GM19025 (cell line): Measurements from ENCODE around the gene CD300LB.
"Not testable (repeated sequence)": the region's sequence is repeated elsewhere in the genome, so short reads cannot be mapped to it uniquely, and the experiment has no call there.

ENCODE experiments used
- ATAC-seq: cut with Tn5 transposase; IDR thresholded peaks from one replicate; pipeline ENCODE4 v1.9.1; 2021; ENCODE audit warnings: mild to moderate bottlenecking, low read depth, moderate library complexity; ENCODE audit not compliant: unreplicated experiment

The CD300LB gene

DNA sequence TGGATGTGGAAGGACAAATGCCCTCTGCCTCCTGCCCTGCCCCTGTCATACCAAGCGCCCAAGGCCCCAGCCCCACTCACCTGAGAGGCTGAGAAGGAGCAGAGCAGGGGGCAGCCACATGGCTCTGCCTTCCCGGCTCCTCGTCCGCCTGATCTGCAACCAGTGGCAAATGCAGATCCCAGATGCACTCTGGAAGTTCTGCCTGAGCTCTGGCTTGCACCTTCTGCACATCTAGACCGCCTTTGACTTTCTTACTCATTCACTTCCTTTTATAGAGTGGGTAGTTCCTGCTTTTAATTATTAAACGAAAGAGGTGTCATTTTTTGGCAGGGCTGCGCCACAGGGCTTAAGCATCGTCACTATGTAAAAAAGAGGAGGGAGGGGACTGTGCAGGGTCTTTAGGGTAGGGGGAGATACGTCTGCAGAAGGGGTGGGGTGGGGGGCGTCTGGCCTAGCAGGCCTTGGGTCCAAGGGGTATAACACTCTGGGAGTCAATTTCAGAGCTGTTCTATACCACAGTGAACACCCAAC is at the start of gene CD300LB:
TSS of gene CD300LB (minus strand) at position 245 of the 531 bp plus-strand sequence. CDS start at position 120, 125 bp downstream.
- ATAC-seq: no peak

DNA sequence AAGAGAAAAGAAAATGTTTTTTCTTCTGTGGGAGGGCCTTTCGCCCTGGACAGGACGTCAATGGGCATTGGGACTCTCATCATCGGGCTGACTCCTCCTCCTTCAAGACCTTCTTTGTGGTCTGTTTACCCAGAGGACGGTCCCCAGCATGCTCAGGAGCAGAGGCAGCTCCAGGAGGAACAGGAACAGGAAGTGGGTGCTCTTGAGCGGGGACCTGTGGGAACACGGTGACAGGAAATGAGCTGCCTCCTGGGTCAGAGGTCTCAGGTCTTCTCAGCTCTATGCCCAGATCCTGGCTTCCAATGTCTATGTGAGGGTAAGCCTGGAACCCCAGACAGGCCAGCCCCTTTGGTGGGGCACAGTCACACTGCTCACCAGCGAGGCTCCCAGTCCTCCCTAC is 48.6 kb upstream of the CD300LB start:
- ATAC-seq: no peak

DNA sequence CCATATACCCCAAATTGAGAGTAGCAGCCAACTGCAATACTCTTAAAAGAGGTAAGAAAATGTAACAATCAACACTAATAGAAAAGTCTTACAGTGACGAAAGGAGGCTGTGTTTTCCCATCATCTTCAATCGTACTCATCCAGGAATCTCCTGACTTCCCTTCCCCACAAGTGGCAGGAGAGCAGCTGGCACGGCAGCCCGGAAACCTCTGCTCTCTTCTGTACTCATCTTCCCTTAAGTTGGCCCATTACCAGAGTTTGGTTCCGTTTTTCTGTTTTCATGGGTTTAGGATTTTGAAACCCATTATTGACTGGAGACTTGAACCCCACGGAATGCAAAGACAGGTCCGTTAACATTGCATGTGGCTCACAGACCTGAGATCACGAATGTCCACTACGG is 47.7 kb upstream of the CD300LB start:
- no peak for ATAC-seq

DNA sequence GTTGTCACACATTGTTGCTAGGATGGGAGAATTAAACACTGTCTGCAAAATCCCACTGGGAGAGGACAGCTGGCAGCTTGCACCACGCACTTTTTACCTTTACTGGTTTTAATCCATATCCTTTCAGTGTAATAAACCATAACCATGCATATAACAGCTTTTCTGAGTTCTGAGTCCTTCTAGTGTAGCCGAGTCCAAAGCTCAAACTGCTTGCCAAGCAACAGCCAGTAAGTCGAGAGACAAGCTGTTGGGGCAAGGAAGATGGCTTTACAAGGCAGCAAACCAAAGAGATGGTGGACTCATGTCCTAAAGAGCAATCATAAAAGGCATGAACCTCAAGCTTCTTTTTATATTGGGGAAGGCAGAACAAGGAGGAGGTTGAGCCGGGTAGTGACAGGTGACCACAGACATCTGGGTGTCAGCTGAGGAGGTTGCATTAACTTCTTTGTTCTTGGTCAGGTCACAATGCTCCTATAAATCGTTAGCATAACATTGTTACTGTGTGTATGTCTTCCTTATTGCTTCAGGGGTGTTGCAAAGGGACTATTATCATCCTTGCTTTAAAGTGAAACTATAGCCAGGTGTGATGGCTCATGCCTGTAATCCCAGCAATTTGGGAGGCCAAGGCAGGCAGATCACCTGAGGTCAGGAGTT is 43.3 kb upstream of the CD300LB start:
- no peak for ATAC-seq

DNA sequence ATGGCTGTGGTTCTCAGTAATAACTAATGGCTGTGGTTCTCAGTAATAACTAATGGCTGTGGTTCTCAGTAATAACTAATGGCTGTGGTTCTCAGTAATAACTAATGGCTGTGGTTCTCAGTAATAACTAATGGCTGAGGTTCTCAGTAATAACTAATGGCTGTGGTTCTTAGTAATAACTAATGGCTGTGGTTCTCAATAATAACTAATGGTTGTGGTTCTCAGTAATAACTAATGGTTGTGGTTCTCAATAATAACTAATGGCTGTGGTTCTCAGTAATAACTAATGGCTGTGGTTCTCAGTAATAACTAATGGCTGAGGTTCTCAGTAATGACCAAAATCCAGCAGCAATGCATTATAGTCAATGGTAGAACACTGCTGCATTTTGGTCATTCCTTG is 42.4 kb upstream of the CD300LB start:
- not testable (repeated sequence) for ATAC-seq

DNA sequence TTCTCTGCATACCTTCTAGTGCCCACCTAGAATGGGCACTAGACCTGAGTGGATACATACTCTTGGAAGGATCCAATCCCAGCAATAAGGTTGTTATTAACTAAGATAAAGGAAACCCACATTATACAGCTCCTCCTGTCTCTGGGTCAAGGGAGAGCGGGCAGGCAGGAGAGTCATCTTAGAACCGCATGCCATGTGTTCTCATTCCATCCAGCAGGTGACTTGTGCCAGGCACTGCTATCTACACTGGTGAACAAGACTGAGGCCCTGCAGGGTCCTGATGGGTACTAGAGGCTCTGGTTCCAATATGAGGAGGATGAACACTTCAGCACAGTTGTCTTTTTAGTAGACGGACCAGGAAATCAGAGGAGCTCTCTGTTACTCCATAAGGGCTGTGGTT is 41.9 kb upstream of the CD300LB start:
- ATAC-seq: no peak

DNA sequence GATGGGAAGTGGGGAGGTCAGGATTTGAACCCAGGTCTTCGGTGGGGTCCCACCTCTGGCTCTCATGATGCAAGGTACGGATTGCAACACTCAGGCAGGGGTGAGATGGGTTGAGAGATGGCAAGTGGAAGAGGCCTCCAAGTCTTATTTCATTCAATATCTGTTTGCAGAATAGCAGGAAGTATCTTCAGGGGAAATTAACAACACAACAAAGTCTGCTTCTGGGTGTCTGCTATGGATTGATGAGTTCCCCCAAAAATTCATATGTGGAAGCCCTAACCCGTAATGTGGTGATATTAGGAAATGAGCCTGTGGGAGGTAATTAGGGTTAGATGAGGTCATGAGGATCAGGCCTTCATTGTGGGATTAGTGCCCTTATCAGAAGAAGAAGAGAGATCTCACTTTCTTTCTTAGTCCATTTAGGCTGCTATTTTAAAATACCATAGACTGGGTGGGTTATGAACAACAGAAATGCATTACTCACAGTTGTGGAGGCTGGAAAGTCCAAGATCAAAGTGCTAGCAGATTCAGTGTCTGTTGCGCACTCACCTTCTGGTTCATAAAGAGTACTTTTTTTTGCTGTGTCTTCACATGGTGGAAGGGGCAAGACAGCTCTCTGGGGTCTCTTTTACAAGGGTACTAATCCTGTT is 40.5 kb upstream of the CD300LB start:
- ATAC-seq: no peak

DNA sequence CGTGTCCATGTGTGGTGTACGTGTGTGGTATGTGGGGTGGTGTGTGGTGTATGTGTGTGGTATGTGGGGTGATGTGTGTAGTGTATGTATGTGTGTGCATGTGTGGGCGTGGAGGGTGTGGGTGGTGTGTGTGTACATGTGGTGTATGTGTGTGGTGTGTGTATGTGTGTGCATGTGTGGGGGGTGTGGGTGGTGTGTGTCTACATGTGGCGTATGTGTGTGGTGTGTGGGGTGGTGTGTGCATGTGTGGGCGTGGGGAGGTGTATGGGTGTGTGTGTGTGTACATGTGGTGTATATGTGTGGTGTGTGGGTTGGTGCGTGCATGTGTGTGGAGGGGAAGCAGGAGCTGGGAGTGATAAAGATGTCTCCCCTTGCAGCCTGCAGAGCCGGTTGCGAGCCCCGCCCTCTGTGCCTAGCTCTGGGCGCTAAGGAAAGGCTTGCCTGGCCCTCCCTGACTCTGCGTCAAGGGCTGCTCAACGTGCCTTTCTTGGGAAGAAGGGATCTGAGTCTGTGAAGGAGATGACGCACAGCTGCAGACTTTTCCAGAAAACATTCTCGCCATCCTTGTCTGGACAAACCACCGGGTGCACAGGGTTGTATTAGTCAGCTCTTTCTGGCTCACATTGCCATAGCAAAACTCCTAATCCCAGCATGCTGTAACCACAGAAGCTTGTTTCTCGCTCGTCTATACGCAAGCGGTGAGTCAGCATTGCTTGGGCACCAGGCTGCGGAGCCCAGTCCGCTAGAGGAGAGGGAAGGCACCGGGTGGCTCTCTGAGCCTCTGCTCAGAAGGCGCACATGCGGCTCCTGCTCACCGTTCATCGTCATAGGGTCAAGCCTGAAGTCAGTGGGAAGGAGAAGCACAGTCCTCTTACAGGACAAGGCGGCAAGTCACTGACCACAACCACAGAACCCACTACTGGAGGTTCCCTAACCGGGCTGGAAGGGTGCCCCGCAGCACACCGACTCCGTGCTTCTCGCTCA is 38.0 kb upstream of the CD300LB start:
- ATAC-seq: no peak

DNA sequence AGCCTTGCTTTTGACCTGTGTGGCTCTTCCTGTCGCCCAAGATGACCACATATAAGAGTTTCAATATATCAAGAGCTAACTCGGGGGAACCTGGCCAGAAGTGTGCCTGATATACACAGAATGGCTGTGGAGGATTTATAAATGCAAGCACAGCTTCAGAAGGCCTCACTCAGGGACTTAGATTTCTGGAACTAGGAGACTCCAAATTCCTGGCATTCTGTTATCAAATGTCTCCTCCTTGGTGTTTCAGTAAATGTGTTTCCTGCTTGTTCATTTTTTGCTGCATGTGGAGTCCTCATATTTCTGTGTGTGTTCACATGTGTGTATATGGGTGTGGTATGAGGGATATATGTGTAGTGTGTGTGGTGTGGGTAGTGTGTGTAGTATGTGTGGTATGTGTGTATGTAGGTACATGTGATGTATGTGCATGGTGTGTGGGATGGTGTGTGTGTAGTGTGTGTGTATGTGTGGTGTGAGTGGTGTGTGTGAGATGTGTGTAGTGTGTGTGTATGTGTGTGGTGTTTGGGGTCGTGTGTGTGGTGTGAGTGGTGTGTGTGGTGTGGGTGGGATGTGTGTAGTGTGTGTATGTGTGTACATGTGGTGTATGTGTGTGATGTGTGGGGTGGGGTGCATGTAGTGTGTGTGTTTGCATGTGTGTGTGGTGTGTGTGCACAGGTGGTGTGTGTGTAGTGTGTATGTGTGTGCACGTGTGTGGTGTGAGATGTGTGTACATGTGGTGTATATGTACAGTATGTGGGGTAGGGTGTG is 37.0 kb upstream of the CD300LB start:
- no peak for ATAC-seq

DNA sequence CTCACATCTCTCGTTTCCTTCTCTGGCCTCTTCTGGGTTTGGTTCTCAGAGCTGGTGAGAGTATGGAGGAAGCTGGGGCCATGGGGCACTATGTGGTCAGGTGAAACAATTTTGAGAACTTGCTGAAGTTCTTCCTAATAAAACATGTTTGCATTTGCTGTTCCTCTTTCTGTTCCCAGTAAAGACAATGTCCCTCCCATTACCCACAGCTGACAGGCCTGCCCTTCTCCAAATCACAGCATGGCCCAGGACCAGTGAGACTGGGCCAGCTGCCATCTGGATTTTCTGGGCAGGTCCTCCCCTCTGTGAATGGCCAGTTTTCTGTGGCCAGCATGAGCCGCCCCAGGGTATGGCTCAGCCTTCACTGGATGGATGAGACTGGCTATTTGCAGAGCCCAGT is 36.1 kb upstream of the CD300LB start, which contains the start of gene CD300H:
TSS of gene CD300H (minus strand) at position 113 of the 400 bp plus-strand sequence.
- ATAC-seq: no peak

DNA sequence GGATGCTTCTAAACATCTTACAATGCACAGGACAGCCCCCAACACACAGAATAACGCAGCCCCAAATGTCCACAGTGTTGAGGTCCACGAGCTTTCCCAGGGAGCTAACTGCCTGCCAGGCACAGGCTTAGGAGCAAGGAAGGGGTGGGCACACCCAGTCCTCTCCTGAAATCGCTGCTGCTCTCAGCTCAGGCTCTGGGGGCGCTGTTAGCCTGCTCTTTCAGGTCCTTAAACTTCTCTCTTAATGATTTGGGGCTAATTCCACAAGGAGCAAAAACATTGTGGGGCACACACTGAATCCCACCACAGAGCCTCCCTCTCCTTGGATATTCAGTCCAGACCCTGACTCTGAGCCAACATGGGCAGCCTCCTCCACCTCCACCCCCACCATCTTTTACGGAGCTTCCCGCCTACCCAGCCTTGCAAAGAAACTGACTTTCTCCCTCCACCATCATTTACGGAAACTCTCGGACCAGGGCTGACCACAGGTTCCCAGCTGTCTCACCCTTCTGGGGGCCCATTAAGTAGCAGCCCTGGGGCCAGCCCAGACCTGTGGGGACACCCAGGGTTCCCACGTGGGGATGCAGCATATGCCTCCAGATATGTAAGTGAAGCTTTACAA is 35.0 kb upstream of the CD300LB start:
- ATAC-seq: no peak

DNA sequence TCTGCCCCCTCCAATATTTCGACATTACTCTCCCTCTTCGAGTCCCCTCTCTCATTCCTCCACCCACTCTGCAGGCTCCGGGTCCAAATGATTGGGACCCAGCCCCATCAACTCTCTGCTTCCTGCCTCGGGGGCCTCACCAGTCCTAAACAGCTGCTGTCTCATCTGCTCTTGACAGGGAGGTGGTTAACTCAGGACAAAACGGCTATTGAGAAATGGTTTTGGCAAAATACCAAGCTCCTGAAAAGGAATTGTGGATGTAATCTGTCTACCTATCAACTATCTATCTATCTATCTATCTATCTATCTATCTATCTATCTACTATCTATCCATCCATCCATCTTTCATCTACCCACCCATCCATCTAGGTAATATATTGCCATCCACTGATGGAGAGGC is 33.9 kb upstream of the CD300LB start:
- no peak for ATAC-seq

DNA sequence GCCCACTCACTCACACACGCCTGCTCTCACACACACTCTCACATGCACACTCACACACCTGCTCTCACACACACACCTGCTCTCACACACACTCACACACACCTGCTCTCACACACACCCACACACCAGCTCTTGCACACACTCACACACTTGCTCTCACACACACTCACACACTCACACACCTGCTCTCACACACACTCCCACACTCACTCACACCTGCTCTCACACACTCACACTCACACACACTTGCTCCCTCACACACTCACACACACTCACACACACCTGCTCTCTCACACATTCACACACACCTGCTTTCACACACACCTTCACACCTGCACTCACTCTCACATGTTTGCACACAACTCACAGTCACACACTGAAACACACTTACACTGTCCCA is 32.1 kb upstream of the CD300LB start:
- no peak for ATAC-seq

DNA sequence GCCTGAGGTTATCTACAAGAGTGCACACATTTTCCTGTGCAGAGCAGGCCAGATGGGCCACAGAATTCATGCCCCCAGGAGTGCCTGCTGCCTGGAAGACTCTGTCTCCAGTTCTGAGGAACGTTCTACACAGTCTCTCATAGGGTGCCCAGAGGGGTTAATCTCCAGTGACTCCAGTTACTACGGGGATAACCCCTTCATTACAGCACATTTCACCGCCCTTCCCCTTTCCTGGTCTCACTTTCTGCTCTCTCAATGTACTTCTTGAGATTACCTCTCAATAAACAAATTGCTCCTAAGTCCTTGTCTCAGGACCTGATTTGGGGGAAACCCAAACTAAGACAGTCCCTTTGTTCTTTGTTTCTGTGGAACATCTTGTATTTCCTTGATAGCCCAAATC is 30.3 kb upstream of the CD300LB start:
- ATAC-seq: no peak

DNA sequence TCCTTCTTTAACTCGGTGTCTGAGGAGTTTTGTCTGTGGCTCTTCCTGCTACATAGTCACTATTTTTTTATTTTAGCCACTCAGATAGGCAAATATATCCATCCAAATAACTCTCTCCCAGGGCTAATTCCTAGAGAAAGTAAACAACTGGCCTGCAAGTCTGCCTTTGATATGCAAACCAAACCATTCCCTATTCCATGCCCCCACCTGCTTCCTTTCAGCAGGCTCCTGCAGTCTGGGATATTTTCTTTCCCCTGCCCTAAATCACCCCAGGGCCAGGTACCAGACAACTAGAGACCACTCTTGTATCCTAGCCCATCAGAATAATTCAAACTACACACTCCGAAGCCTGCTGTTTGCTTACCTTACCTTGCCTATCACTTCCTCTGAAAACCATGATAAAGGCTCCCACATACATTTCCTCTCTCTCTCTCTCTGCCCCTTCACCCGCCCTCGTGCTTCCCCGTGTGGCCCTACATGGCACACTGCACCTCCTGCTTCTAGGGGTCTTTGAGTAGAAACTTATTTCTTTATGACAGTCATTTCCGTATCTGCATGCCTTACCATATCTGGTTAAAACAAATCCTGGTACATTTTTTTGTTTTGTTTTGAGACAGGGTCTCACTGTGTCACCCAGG is 27.7 kb upstream of the CD300LB start:
- ATAC-seq: no peak

DNA sequence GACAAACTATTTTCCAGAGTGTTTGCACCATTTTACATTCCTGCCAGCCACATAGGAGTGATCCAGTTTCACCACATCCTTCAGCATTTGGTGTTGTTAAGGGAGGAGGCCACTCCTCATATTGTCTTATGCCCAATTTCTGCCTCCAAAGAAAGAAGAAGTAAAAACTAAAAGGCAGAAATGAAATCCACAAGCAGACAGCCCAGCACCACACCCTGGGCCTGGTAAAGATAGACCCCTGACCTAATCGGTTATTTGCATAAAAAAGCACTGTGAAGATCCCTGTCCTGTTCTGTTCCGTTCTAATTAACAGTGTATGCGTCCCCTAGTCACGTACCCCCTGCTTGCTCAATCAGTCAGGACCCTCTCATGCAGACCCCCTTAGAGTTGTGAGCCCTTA is 27.1 kb upstream of the CD300LB start:
- not testable (repeated sequence) for ATAC-seq

DNA sequence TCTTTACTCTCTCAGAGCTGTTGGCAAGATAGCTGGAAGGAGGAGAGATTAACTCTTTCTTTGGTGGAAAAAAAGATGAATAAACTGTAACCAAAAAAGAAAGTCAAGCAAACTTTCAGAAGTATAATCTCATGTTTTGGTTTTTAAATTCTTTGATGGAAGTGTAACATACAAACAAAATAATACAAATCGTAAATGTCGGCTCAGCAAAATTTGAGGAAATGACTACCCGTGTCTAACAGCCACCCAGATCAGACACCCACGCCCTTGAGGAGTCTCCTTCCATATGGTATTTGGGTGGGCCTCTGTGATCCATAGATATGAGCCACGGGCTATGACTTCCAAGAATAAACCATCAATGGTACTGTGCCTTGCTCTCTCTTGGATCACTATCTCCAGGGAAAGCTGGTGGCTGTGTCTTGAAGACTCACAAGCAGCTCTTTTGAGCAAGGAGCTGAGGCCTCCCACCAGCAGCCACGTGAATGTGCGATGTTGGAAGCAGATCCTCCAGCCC is 24.2 kb upstream of the CD300LB start:
- no peak for ATAC-seq

DNA sequence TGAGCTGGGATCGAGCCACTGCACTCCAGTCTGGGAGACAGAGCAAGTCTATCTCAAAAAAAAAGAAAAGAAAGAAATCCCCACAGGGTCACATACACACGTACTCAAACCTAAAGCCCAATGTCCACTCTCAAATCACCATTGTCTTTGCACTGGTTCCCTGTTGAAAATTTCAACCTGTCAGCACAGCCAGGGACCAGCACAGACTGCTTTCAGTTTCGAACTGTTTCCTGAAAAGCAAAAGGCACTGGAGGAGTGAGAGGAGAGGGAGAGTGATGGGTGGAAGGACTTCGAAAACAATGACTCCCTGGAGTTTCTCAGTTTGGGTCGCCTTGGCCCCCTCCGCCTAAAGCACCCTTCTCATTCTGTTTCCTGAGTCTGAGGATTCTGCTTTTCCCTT is 23.6 kb upstream of the CD300LB start:
- ATAC-seq: no peak

DNA sequence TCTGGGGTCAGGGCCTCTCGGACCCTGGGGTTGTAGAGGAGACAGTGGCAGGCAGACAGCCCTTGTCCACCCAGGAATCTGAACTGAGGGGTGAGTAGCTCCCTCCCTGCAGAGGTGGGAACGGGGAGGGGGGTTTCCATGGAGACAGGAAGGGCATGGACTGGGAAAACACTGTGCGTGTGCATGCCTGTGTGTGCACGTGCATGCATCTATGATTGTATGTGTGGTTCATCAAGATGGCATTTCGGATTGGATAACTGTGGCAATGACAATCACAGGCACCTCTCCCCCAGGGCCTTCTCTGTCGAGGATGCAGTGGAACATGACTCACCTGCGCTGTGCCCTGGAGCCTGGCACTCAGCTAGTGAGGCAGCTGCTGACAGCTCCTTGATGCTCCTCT is 20.8 kb upstream of the CD300LB start:
- ATAC-seq: no peak
